PC-3 (cell line): ENCODE measurements around the gene PDIA5. TPM values are rescaled to one million over a fixed set of nuclear protein-coding genes. Genes with fewer than 3 reads are reported as not detected.

Source experiments
- ATAC-seq: fragments of 200-7000 bp; cut with Tn5 transposase; 2 replicates; pipeline ENCODE4 v1.9.1; 2020; ENCODE audit warnings: mild to moderate bottlenecking, moderate library complexity
- BruUV-seq: library from RNA; stranded (reverse); fragments of 400-500 nt; replicated peaks from 2 replicates; lab custom pipeline; 2021; lab: Mats Ljungman, UMichigan
- CTCF ChIA-PET: fragments of 300-600 bp; sonication (Branson Sonifier 250); formaldehyde crosslinking; loops from one replicate; lab custom pipeline; 2022; ENCODE audit warnings: antibody characterized with exemption; lab: Charles Lee
- POLR2A ChIA-PET: fragments of 300-600 bp; sonication (Branson Sonifier 250); formaldehyde crosslinking; loops from one replicate; lab custom pipeline; 2022; ENCODE audit warnings: antibody characterized with exemption; ENCODE audit not compliant: unreplicated experiment; lab: Charles Lee
- DNase-seq: peaks from one replicate; pipeline ENCODE4 v3.0.0-alpha.2; 2015
- H2AFZ ChIP-seq: fragments of 300-600 bp; sonication (generic); 2 replicates; pipeline ENCODE4 v1.6.0; 2016; ENCODE audit warnings: antibody characterized with exemption, low read length
- H3F3A ChIP-seq: fragments of 300-600 bp; sonication (generic); one replicate; pipeline ENCODE4 v1.6.0; 2017; ENCODE audit warnings: antibody characterized with exemption, low read length, control low read depth, mild to moderate bottlenecking; ENCODE audit not compliant: unreplicated experiment
- H3K27ac ChIP-seq: fragments of 300-600 bp; sonication (generic); 2 replicates; pipeline ENCODE4 v1.5.1; 2016; ENCODE audit warnings: mild to moderate bottlenecking, low read length
- H3K27me3 ChIP-seq: fragments of 300-600 bp; sonication (generic); 2 replicates; pipeline ENCODE4 v1.6.1; 2016; ENCODE audit warnings: low read length, mixed read lengths
- H3K36me3 ChIP-seq: fragments of 300-600 bp; sonication (generic); 2 replicates; pipeline ENCODE4 v1.6.1; 2016; ENCODE audit warnings: low read depth, mixed run types, low read length, mixed read lengths
- H3K4me1 ChIP-seq: fragments of 300-600 bp; sonication (generic); 2 replicates; pipeline ENCODE4 v1.5.1; 2016; ENCODE audit warnings: low read length; ENCODE audit not compliant: insufficient read depth
- H3K4me2 ChIP-seq: fragments of 300-600 bp; sonication (generic); 2 replicates; pipeline ENCODE4 v1.6.0; 2016; ENCODE audit warnings: low read length
- H3K4me3 ChIP-seq: fragments of 300-600 bp; sonication (generic); 2 replicates; pipeline ENCODE4 v1.5.1; 2016; ENCODE audit warnings: mild to moderate bottlenecking, low read length, mixed read lengths
- H3K79me2 ChIP-seq: fragments of 300-600 bp; sonication (generic); 2 replicates; pipeline ENCODE4 v1.6.1; 2017; ENCODE audit warnings: low read length, mixed read lengths
- H3K9ac ChIP-seq: fragments of 300-600 bp; sonication (generic); 2 replicates; pipeline ENCODE4 v1.6.0; 2016; ENCODE audit warnings: mild to moderate bottlenecking, low read length
- H3K9me2 ChIP-seq: fragments of 300-600 bp; sonication (generic); replicated peaks from 2 replicates; pipeline ENCODE4 v1.6.1; 2016; ENCODE audit warnings: mixed run types, low read length, mixed read lengths
- H3K9me3 ChIP-seq: fragments of 300-600 bp; sonication (generic); 2 replicates; pipeline ENCODE4 v1.6.1; 2016; ENCODE audit warnings: low read length, mixed read lengths
- H4K20me1 ChIP-seq: fragments of 300-600 bp; sonication (generic); 2 replicates; pipeline ENCODE4 v1.6.1; 2016; ENCODE audit warnings: low read length, mixed read lengths
- EZH2 ChIP-seq: fragments of 300-600 bp; sonication (generic); IDR thresholded peaks from one replicate; pipeline ENCODE4 v1.6.1; 2017; ENCODE audit warnings: antibody characterized with exemption, mild to moderate bottlenecking, low read length; ENCODE audit not compliant: unreplicated experiment
- EZH2phosphoT487 ChIP-seq: fragments of 300-600 bp; sonication (generic); IDR thresholded peaks from 2 replicates; pipeline ENCODE4 v1.6.1; 2018; ENCODE audit warnings: mild to moderate bottlenecking, antibody characterized with exemption, low read length, borderline replicate concordance
- intact Hi-C: fragments of 100-400 bp; cut with micrococcal nuclease; formaldehyde crosslinking; loops from 2 replicates; pipeline ENCODE4 v1.9.0; 2023
- total RNA-seq: library from RNA; depleted of rRNA; stranded (reverse); fragments of >200 nt; gene quantifications from 2 replicates; pipeline ENCODE4 v1.2.3, GENCODE V29; 2014
- TF ChIP-seq, protein P1 (sequence below): fragments of 300-600 bp; sonication (generic); conservative IDR thresholded peaks from 2 replicates; pipeline ENCODE4 v1.5.1; 2017; ENCODE audit warnings: antibody characterized with exemption, low read depth, mild to moderate bottlenecking, low read length

PDIA5 gene
- total RNA-seq, 1 experiment from 2014 or later = 24.6 TPM

GRCh38 chr3:123044981-123045763 is 21.7 kb upstream of the PDIA5 start:
- intact Hi-C loops = no loop called here
- no peak overlapping the region for H3K9ac ChIP-seq
- CTCF ChIA-PET = no interaction called here

DNA sequence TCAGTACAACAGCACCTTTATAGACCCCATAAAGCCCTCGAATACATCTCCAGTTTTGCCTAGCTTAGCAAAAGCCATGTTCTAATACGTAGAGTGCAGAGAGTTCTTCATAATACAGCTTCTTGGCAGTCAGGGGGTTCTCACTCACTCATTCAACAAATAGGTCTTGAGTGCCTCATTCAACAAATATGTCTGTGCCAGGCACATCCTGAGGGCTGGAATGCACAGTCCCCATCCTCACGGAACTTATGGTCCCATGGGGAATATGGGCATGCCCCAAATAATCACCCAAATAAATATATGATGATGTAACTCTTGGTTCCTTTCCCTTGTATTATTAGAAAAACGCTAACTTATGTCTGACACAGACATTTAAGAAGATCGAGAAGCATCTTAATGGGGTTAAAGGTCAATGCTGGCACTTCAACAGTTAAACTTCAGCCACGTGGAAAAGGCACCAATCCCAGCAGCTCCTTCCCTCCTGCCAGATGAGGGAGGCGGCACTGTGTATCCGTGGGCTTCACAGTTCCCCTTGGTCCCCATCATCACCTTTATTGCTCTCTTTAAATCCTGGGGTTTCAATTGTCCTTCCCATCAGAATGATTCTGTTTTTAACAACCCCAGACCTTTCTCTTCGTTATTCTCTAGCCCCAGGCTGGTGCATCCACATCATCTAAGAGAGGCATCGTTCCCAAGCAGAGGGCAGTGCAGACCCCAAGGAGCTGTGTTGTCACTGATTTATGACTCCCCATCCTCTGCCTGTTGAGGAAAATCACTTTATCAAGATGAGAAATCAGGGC is 20.4 kb upstream of the PDIA5 start:
- Histone ChIP-seq H3K4me2 (no peak overlapping the region), H3K9me3 (no peaks in the 10 kb centered on the region), H3K4me3 (no peak overlapping the region), H3K9ac (no peak overlapping the region), H3K27me3 (peaks cover 20% of the 10 kb centered on the region), H3K9me2 (no peaks in the 10 kb centered on the region), H3F3A (no peaks in the 10 kb centered on the region), H3K27ac (no peak overlapping the region), H3K36me3 (no peaks in the 10 kb centered on the region), H2AFZ (no peak overlapping the region), H4K20me1 (no peaks in the 10 kb centered on the region), H3K79me2 (no peaks in the 10 kb centered on the region), H3K4me1 (peaks cover 5% of the 10 kb centered on the region; the same call in 1 of the 2 replicates)
- ChIA-PET CTCF (no interaction called here), POLR2A (interaction anchor here (0.6 kb wide), 1 partner anchor 10 kb away, joined by 4 read pairs; no protein-coding TSS in a partner anchor)
- intact Hi-C loops = no loop called here
- DNase-seq (peak; percentile 60), ATAC-seq (peak; percentile 73)
- no TSS peak for BruUV-seq
- TF ChIP-seq, protein P1, sequence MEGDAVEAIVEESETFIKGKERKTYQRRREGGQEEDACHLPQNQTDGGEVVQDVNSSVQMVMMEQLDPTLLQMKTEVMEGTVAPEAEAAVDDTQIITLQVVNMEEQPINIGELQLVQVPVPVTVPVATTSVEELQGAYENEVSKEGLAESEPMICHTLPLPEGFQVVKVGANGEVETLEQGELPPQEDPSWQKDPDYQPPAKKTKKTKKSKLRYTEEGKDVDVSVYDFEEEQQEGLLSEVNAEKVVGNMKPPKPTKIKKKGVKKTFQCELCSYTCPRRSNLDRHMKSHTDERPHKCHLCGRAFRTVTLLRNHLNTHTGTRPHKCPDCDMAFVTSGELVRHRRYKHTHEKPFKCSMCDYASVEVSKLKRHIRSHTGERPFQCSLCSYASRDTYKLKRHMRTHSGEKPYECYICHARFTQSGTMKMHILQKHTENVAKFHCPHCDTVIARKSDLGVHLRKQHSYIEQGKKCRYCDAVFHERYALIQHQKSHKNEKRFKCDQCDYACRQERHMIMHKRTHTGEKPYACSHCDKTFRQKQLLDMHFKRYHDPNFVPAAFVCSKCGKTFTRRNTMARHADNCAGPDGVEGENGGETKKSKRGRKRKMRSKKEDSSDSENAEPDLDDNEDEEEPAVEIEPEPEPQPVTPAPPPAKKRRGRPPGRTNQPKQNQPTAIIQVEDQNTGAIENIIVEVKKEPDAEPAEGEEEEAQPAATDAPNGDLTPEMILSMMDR = no peak
- no peak for TF ChIP-seq EZH2
- no peak for TF ChIP-seq EZH2phosphoT487

More at GRCh38 chr3:123044981-123045763, 21.7 kb upstream of the PDIA5 start:
- Histone ChIP-seq H3K4me3 (no peak overlapping the region), H3F3A (no peaks in the 10 kb centered on the region), H3K79me2 (no peaks in the 10 kb centered on the region), H3K4me2 (no peak overlapping the region), H3K9me2 (no peaks in the 10 kb centered on the region), H4K20me1 (no peaks in the 10 kb centered on the region), H3K36me3 (no peaks in the 10 kb centered on the region), H3K4me1 (peaks cover 5% of the 10 kb centered on the region; the same call in 1 of the 2 replicates), H3K9me3 (no peaks in the 10 kb centered on the region), H3K27me3 (peaks cover 32% of the 10 kb centered on the region), H2AFZ (no peak overlapping the region), H3K27ac (no peak overlapping the region)
- TF ChIP-seq, protein P1 = no peak
- TF ChIP-seq EZH2 (no peak), EZH2phosphoT487 (no peak)
- DNase-seq (no peak), ATAC-seq (peak; percentile 23; the same call in 1 of the 2 replicates)
- POLR2A ChIA-PET = no interaction called here
- BruUV-seq = no TSS peak
